ENCODE measurements around the gene ZMIZ1. TPM values are rescaled to one million over a fixed set of nuclear protein-coding genes. Genes with fewer than 3 reads are reported as not detected.
A peak's percentile ranks its signal among the peaks of the same experiment; 100 is the strongest.
"Not testable (repeated sequence)": the region's sequence is repeated elsewhere in the genome, so short reads cannot be mapped to it uniquely, and the experiment has no call there.

Gene ZMIZ1
- total and polyA plus RNA-seq, 8 donors: 63.1 to 87.2 (median 76.8) TPM

- H3K27ac ChIP-seq: no peak overlapping the region
- no peaks in the 10 kb centered on the region for H3K9me3 ChIP-seq
- TF ChIP-seq, protein P1, sequence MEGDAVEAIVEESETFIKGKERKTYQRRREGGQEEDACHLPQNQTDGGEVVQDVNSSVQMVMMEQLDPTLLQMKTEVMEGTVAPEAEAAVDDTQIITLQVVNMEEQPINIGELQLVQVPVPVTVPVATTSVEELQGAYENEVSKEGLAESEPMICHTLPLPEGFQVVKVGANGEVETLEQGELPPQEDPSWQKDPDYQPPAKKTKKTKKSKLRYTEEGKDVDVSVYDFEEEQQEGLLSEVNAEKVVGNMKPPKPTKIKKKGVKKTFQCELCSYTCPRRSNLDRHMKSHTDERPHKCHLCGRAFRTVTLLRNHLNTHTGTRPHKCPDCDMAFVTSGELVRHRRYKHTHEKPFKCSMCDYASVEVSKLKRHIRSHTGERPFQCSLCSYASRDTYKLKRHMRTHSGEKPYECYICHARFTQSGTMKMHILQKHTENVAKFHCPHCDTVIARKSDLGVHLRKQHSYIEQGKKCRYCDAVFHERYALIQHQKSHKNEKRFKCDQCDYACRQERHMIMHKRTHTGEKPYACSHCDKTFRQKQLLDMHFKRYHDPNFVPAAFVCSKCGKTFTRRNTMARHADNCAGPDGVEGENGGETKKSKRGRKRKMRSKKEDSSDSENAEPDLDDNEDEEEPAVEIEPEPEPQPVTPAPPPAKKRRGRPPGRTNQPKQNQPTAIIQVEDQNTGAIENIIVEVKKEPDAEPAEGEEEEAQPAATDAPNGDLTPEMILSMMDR (IDR thresholded peaks at IDR 0.05): no peak
- H3K4me3 ChIP-seq: no peak overlapping the region
- DNase-seq (peak in 1 of 4 donors; percentile 2), ATAC-seq (no peak)
- no peaks in the 10 kb centered on the region for H3K36me3 ChIP-seq
- intact Hi-C loops (cut with DNase I): no loop called here
- H3K4me1 ChIP-seq: no peaks in the 10 kb centered on the region
- no peaks in the 10 kb centered on the region for H3K27me3 ChIP-seq
These were observed 39.0 kb upstream of the ZMIZ1 start for GRCh38 chr10:79029478-79030390.

GRCh38 chr10:79030705-79031104 is 38.1 kb upstream of the ZMIZ1 start:
- H3K36me3 ChIP-seq: no peaks in the 10 kb centered on the region
- H3K27me3 ChIP-seq: no peaks in the 10 kb centered on the region
- DNase-seq (no peak), ATAC-seq (no peak)
- TF ChIP-seq, protein P1 (IDR thresholded peaks at IDR 0.05): no peak
- no peak overlapping the region for H3K27ac ChIP-seq
- intact Hi-C loops (cut with DNase I): no loop called here
- no peak overlapping the region for H3K4me3 ChIP-seq
- H3K4me1 ChIP-seq: no peaks in the 10 kb centered on the region
- no peaks in the 10 kb centered on the region for H3K9me3 ChIP-seq

DNA sequence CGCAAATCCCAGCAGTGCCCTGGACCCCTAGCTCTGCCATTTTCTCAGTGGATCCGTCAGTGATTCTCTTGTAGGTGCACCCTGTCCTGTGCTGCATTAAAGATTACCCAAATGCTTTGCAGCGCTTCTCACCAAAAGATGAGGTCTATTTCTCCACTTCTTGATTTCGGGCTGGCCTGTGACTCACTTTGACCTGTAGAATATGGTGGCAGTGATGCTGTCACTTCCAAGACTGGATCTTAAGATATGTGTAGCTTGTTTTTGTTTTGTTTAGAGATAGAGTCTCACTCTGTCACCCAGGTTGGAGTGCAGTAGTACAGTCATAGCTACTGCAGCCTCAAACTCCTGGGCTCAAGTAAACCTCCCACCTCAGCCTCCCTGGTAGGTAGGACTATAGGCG is 37.0 kb upstream of the ZMIZ1 start:
- ATAC-seq (no peak), DNase-seq (no peak)
- H3K36me3 ChIP-seq: no peaks in the 10 kb centered on the region
- H3K27ac ChIP-seq: no peak overlapping the region
- H3K4me3 ChIP-seq: no peak overlapping the region
- TF ChIP-seq, protein P1 (IDR thresholded peaks at IDR 0.05): no peak
- no peaks in the 10 kb centered on the region for H3K27me3 ChIP-seq
- no peaks in the 10 kb centered on the region for H3K9me3 ChIP-seq
- intact Hi-C loops (cut with DNase I): no loop called here
- H3K4me1 ChIP-seq: no peaks in the 10 kb centered on the region

GRCh38 chr10:79034271-79034876 is 34.4 kb upstream of the ZMIZ1 start:
- TF ChIP-seq, protein P1 (IDR thresholded peaks at IDR 0.05): no peak
- Histone ChIP-seq H3K9me3 (no peaks in the 10 kb centered on the region), H3K4me1 (no peaks in the 10 kb centered on the region), H3K36me3 (no peaks in the 10 kb centered on the region), H3K27ac (no peak overlapping the region), H3K4me3 (no peak overlapping the region), H3K27me3 (no peaks in the 10 kb centered on the region)
- intact Hi-C loops (cut with DNase I): no loop called here
- no peak for ATAC-seq
- no peak for DNase-seq

DNA sequence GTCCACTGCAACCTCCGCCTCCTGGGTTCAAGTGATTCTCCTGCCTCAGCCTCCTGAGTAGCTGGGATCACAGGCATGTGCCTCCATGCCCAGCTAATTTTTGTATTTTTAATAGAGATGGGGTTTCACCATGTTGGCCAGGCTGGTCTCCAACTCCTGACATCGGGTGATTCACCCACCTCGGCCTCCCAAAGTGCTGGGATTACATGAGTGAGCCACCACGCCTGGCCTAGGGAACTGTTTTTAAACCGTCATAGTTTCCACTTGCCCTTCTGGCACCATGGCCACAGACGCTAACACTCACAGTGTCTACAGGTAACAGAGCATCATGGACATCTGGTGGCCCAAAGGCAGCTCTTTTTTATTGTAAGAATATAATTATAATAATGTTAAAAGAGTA is 32.4 kb upstream of the ZMIZ1 start:
- peak in 1 of 4 donors; percentile 8 for DNase-seq
- ATAC-seq; intact Hi-C loops (cut with DNase I); H3K9me3 ChIP-seq; H3K36me3 ChIP-seq; H3K4me1 ChIP-seq; H3K27me3 ChIP-seq; H3K27ac ChIP-seq; H3K4me3 ChIP-seq: not testable (repeated sequence)

All from left lung (tissue), 10 donors.